Measurements from ENCODE around the gene ITGB1. TPM values are rescaled to one million over a fixed set of nuclear protein-coding genes. Genes with fewer than 3 reads are reported as not detected.
"Not testable (repeated sequence)": the region's sequence is repeated elsewhere in the genome, so short reads cannot be mapped to it uniquely, and the experiment has no call there.

Gene ITGB1
- total RNA-seq, 1 donor from 2014 or later = 551 TPM

DNA sequence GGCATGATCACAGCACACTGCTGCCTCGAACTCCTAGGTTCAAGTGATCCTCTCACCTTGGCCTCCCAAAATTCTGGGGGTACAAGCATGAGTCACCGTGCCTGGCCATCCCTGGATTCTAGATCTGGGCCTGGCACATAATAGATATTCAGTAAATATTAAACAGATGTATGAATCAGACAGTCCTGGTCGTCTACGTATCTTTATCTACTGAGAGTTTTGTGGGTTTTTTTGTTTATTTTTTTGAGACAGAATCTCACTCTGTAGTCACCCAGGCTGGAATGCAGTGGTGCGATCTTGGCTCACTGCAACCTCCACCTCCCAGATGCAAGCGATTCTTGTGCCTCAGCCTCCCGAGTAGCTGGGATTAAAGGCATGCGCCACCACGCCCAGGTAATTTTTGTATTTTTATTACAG lies 24.3 kb upstream of the ITGB1 start:
- ATAC-seq = no peak
- DNase-seq = no peak
- intact Hi-C loops (cut with micrococcal nuclease) = no loop called here

- intact Hi-C loops (cut with micrococcal nuclease) = no loop called here
- DNase-seq = peak; percentile 59
- ATAC-seq = peak; percentile 43
Observed at GRCh38 chr10:32981760-32982159, 23.7 kb upstream of the ITGB1 start.

DNA sequence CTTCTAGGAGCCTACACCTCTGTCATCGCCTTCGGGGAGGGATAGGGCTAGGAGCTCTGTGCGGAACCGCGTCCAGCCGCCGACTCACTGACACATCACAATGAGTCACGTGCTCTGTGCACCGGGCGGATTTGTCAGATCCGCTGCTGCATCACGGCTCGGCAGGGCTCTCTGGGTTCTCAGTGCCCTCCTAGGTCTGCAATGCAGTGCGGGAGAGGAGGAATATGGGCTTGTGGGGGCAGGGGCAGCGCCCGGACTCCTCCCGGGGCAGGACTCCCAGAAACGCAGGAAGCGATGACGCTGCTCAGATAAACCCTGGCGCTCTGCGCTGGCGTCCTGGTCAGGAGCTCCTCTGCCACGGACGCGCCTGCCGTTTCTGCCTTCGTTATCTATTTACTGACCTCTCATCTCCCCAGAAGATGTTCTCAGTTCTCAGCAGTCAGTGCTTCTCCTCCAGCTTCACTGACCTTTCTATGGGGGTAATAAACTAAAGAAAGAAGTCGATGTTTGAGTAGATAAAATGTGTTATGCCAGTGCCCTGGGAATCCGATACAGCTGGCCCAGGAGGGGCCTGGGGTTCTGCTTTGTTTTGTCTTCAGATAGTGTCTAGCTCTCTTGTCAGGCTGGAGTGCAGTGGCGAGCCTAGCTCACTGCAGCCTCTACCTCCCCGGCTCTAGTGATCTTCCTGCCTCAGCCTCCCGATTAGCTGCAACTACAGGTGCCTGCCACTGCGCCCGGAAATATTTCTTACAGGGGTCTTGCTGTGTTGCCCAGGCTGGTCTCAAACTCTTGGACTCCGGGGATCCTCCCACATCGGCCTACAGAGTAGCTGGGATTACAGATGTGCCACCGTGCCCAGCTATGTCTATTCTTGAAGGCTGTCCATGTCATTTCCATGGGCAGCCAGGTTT lies 22.8 kb upstream of the ITGB1 start:
- ATAC-seq (peak; percentile 96), DNase-seq (peak; percentile 91)
- intact Hi-C loops (cut with micrococcal nuclease) = no loop called here

GRCh38 chr10:32980242-32980557 lies 22.2 kb upstream of the ITGB1 start:
- intact Hi-C loops (cut with micrococcal nuclease) = no loop called here
- ATAC-seq (no peak), DNase-seq (no peak)

GRCh38 chr10:32979719-32980118 lies 21.7 kb upstream of the ITGB1 start:
- ATAC-seq; DNase-seq; intact Hi-C loops (cut with micrococcal nuclease): not testable (repeated sequence)

GRCh38 chr10:32979041-32979440 lies 21.0 kb upstream of the ITGB1 start:
- DNase-seq = no peak
- ATAC-seq = no peak
- intact Hi-C loops (cut with micrococcal nuclease) = no loop called here

DNA sequence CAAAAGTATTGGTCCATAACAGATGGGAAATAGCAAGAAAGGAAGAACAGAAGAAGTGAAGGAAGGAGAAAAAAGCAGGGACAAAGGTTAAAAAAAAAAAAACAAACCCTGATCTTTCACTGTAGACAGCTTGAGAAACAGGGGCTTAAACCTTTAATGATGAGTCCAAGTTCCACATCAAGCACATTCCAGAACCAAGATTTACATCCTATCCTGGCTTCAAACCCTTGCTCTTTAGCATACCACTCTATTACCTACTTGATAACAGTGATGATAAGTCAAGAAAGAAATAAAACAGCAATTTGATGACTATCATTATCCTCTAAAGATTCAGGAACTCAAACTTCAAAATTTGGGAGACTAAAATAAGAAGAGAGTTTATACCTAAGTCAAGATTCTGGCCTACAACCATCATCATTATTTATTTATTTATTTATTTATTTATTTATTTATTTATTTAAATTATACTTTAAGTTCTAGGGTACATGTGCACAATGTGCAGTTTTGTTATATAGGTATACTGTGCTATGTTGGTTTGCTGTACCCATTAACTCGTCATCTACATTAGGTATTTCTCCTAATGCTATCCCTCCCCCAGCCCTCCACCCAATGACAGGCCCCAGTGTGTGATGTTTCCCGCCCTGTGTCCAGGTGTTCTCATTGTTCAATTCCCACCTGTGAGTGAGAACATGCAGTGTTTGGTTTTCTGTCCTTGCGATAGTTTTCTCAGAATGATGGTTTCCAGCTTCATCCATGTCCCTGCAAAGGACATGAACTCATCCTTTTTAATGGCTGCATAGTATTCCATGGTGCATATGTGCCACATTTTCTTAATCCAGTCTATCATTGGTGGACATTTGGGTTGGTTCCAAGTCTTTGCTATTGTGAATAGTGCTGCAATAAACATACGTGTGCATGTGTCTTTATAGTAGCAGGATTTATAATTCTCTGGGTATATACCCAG lies 20.1 kb upstream of the ITGB1 start:
- DNase-seq; ATAC-seq; intact Hi-C loops (cut with micrococcal nuclease): not testable (repeated sequence)

GRCh38 chr10:32976338-32976737 lies 18.3 kb upstream of the ITGB1 start:
- ATAC-seq (no peak), DNase-seq (no peak)
- intact Hi-C loops (cut with micrococcal nuclease) = no loop called here

DNA sequence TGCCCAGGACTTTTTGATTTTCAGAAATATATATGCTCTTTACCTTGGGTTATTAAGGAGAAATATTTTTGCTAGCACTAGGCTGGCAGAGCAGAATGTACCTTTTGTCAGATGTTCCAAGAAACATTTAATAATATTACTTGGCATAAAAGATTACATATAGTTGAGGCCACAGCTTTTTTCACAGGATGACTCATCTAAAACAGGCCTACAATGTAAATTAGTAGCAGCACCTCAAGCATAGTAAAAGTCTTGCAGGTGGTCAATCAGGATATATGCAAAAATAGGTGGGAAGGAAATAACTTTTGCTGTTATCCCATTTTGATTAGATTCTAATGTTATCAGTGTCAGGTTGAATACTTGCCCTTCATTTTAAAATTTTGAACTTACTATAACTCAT lies 14.9 kb upstream of the ITGB1 start:
- ATAC-seq (no peak), DNase-seq (no peak)
- intact Hi-C loops (cut with micrococcal nuclease) = no loop called here

GRCh38 chr10:32972460-32972859 lies 14.4 kb upstream of the ITGB1 start:
- intact Hi-C loops (cut with micrococcal nuclease) = no loop called here
- no peak for DNase-seq
- no peak for ATAC-seq

DNA sequence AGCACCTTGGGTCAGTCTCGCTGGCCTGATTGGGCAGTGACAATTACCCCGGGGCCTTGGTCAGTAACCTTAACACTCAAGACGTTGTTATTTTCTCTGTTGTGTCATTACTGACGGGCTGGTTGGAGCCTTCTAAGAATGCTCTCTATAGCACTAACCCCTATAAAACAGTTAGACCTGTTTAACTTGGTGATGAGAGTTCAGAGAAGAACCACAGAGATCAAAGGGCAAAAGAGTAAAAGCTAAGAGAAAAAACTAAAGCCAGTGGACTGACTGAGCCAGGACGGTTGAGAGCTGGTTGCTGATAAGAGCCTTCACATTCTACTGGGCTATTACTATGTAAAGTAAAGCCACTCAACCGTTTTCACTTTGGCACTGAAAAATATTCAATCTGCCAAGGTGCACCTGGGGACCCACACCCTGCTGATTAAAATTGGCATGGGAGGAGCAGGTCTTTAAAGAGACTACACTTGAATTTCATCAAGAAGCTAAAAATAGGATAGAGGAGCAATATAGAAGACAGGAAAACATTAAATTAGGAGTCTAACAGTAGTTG lies 13.6 kb upstream of the ITGB1 start:
- intact Hi-C loops (cut with micrococcal nuclease) = no loop called here
- peak; percentile 88 for ATAC-seq
- no peak for DNase-seq

GRCh38 chr10:32970910-32971309 lies 12.9 kb upstream of the ITGB1 start:
- intact Hi-C loops (cut with micrococcal nuclease) = no loop called here
- no peak for DNase-seq
- no peak for ATAC-seq

DNA sequence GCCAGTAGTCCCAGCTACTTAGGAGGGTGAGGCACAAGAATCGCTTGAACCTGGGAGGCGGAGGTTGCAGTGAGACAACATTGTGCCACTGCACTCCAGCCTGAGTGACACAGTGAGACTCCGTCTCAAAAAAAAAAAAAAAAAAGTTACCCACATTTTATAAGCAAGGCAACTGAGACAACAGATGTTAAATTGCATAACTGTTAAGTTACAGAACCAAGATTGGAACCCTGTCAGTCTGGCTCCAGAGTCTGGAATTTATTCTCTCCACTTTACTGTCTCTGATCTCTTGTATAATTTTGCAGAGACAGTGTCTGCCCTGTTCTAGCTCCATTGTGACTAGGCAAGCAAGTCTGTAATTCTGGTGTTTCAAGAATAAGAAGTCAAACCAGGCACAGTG lies 6.2 kb upstream of the ITGB1 start:
- DNase-seq = no peak
- peak; percentile 36 for ATAC-seq
- intact Hi-C loops (cut with micrococcal nuclease) = no loop called here

GRCh38 chr10:32963096-32963495 lies 5.1 kb upstream of the ITGB1 start:
- DNase-seq = no peak
- ATAC-seq = no peak
- intact Hi-C loops (cut with micrococcal nuclease) = no loop called here

- intact Hi-C loops (cut with micrococcal nuclease) = no loop called here
- no peak for ATAC-seq
Observed at GRCh38 chr10:32962521-32962920, 4.5 kb upstream of the ITGB1 start.

DNA sequence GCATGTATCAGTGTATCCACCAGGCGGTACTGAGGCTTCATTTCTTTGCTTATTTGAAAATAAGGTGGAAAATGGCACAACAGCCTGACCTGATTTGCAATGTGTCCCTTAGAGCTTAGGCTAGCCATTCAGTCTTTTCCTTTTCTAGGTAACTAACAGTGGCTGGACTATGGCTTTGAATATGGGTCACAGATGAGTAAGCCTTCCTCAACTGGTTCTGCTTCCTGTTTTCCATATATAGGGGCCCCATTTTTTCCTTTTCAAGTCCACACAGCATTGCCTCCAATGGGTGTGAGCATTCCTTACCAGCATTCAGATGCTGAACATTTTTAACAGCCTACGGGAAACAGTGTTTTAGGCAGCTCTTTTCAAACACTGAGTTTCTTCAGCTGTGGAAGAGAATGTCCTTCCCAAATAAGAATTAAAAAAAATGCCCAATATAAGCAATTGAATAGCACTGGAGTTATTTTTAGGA lies 3.9 kb upstream of the ITGB1 start:
- ATAC-seq (peak; percentile 0), DNase-seq (no peak)
- intact Hi-C loops (cut with micrococcal nuclease) = no loop called here

More at GRCh38 chr10:32962521-32962920, 4.5 kb upstream of the ITGB1 start:
- DNase-seq = no peak

GRCh38 chr10:32961343-32961894 lies 3.4 kb upstream of the ITGB1 start:
- intact Hi-C loops (cut with micrococcal nuclease) = no loop called here
- ATAC-seq = no peak
- no peak for DNase-seq

- ATAC-seq (no peak), DNase-seq (no peak)
- intact Hi-C loops (cut with micrococcal nuclease) = no loop called here
Observed at GRCh38 chr10:32960022-32960421, 2.0 kb upstream of the ITGB1 start.
